ENCODE results near the gene NLRP1.

NLRP1 gene

GRCh38 chr17:5511401-5512225, 72.7 kb downstream of the NLRP1 start:
- no peak for DNase-seq

GRCh38 chr17:5510771-5511170, 73.5 kb downstream of the NLRP1 start:
- DNase-seq, result no peak

GRCh38 chr17:5509482-5509881, 74.8 kb downstream of the NLRP1 start:
- no peak for DNase-seq

- DNase-seq, result peak; percentile 0
These were observed 75.5 kb downstream of the NLRP1 start for GRCh38 chr17:5508810-5509209.

GRCh38 chr17:5506307-5506706, 78.0 kb downstream of the NLRP1 start:
- no peak for DNase-seq

- DNase-seq, result no peak
These were observed 81.8 kb downstream of the NLRP1 start for GRCh38 chr17:5502552-5502951.

GRCh38 chr17:5501685-5502084, 82.6 kb downstream of the NLRP1 start:
- no peak for DNase-seq

GRCh38 chr17:5500589-5501391, 83.5 kb downstream of the NLRP1 start:
- peak; percentile 58 for DNase-seq

GRCh38 chr17:5500247-5500588, 84.1 kb downstream of the NLRP1 start:
- DNase-seq, result no peak

- DNase-seq, result no peak
These were observed 84.7 kb downstream of the NLRP1 start for GRCh38 chr17:5499476-5500231.

GRCh38 chr17:5492970-5493369, 91.3 kb downstream of the NLRP1 start:
- no peak for DNase-seq

- DNase-seq, result no peak
These were observed 95.6 kb downstream of the NLRP1 start for GRCh38 chr17:5488752-5489151.

- DNase-seq, result peak; percentile 90
These were observed 97.8 kb downstream of the NLRP1 start, which contains the start of gene MIS12 for GRCh38 chr17:5486206-5487124. MIS12 (plus strand) TSS chr17:5486566; CDS start chr17:5488863, 2,297 bp downstream.

- DNase-seq, result no peak
These were observed 98.8 kb downstream of the NLRP1 start, which contains the start of gene DERL2 for GRCh38 chr17:5485270-5486205. DERL2 (minus strand) TSS chr17:5486178; CDS start chr17:5486161, 17 bp downstream.

GRCh38 chr17:5481451-5481850, 102.9 kb downstream of the NLRP1 start:
- no peak for DNase-seq

- no peak for DNase-seq
These were observed 103.3 kb downstream of the NLRP1 start for GRCh38 chr17:5480962-5481361.

- no peak for DNase-seq
These were observed 105.3 kb downstream of the NLRP1 start for GRCh38 chr17:5478992-5479391.

GRCh38 chr17:5473906-5474305, 110.4 kb downstream of the NLRP1 start:
- DNase-seq, result no peak

- DNase-seq, result no peak
These were observed 111.8 kb downstream of the NLRP1 start for GRCh38 chr17:5472511-5472910.

GRCh38 chr17:5468075-5468473, 116.2 kb downstream of the NLRP1 start:
- DNase-seq, result no peak

- no peak for DNase-seq
These were observed 116.9 kb downstream of the NLRP1 start for GRCh38 chr17:5467416-5467815.

Measured in NCI-H526 treated with DMSO at 0.1 percent for 48 hours (cell line).